Ovary (tissue), 3 donors: ENCODE measurements around the gene MBNL2.

ENCODE experiments used
- CTCF ChIP-seq, 3 donors: fragments of 450-650 bp in 2 of 3; fragments of 200-600 bp in 1 of 3; IDR thresholded peaks; one replicate each; pipeline versions ENCODE4 v1.5.1 to v1.8.0; 2016 to 2022; ENCODE audit warnings: antibody characterized with exemption in 3 of 3, mild to moderate bottlenecking in 1 of 3
- POLR2A ChIP-seq: fragments of 450-650 bp; IDR thresholded peaks from one replicate; pipeline ENCODE4 v1.6.1; 2017; ENCODE audit warnings: antibody characterized with exemption, mild to moderate bottlenecking, moderate library complexity
- donor health status: DM: no; HTN: no; CAD: no.

- no peak for TF ChIP-seq POLR2A
- TF ChIP-seq CTCF (IDR thresholded peaks at IDR 0.05): no peak
These were observed 172.4 kb downstream of the MBNL2 start for GRCh38 chr13:97394542-97394941.
